NCI-H1930 (cell line): ENCODE measurements around the gene VCX3B.
"Not testable (repeated sequence)": the region's sequence is repeated elsewhere in the genome, so short reads cannot be mapped to it uniquely, and the experiment has no call there.

Source experiments
- DNase-seq, 2 experiments: peaks; one replicate each; lab custom pipeline; 2025; lab: John Stamatoyannopoulos, UW

VCX3B gene

GRCh38 chrX:8464530-8464929, at the start of gene VCX3B:
Gene VCX3B, plus strand, starts transcription at chrX:8464830. Its CDS starts 621 bp downstream, at chrX:8465451.
- DNase-seq = not testable (repeated sequence)

GRCh38 chrX:8418301-8418700, 46.3 kb upstream of the VCX3B start:
- no peak for DNase-seq

- no peak for DNase-seq
Observed at GRCh38 chrX:8424912-8425311, 39.7 kb upstream of the VCX3B start.

- DNase-seq = no peak
Observed at GRCh38 chrX:8429692-8430249, 34.9 kb upstream of the VCX3B start.

GRCh38 chrX:8430444-8430843, 34.2 kb upstream of the VCX3B start:
- no peak for DNase-seq

GRCh38 chrX:8432396-8432795, 32.2 kb upstream of the VCX3B start:
- DNase-seq = no peak

- no peak for DNase-seq
Observed at GRCh38 chrX:8433109-8434062, 31.2 kb upstream of the VCX3B start.

- no peak for DNase-seq
Observed at GRCh38 chrX:8447368-8447767, 17.3 kb upstream of the VCX3B start.

- DNase-seq = not testable (repeated sequence)
Observed at GRCh38 chrX:8452343-8452742, 12.3 kb upstream of the VCX3B start.

- no peak for DNase-seq
Observed at GRCh38 chrX:8453611-8454010, 11.0 kb upstream of the VCX3B start.

- DNase-seq = no peak
Observed at GRCh38 chrX:8455557-8455956, 9.1 kb upstream of the VCX3B start.

GRCh38 chrX:8462488-8462887, 2.1 kb upstream of the VCX3B start:
- DNase-seq = no peak

- DNase-seq = no peak
Observed at GRCh38 chrX:8484360-8484949, 19.8 kb downstream of the VCX3B start.

- not testable (repeated sequence) for DNase-seq
Observed at GRCh38 chrX:8495036-8495435, 30.4 kb downstream of the VCX3B start.

GRCh38 chrX:8500203-8500602, 35.6 kb downstream of the VCX3B start:
- DNase-seq = no peak

GRCh38 chrX:8502101-8502500, 37.5 kb downstream of the VCX3B start:
- DNase-seq = not testable (repeated sequence)

GRCh38 chrX:8504451-8504850, 39.8 kb downstream of the VCX3B start:
- DNase-seq = no peak
